ENCODE measurements around the gene SFRP5. TPM values are rescaled to one million over a fixed set of nuclear protein-coding genes. Genes with fewer than 3 reads are reported as not detected.

SFRP5 gene
- total RNA-seq, 1 experiment from 2014 or later, result 3.5 TPM

DNA sequence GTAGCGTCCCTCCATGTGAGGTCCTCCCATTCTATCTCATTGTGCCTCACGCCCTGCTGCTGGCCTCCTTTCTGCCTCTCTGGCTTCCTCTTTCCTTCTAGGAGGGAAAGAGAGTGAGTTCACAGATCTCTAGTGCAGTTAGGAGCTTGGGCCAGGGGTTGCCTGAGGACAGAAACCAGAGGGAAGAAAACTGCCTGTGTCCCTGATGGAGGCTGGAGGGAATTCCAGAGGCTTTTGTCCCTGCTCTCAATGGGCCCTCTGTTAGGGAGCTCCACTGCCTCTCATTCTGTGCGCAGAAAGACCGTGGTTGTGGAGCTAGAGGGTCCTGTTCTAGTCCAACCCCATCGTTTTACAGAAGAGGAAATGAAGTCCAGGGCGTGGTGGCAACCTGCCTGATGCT lies 53.6 kb downstream of the SFRP5 start:
- POLR2A ChIA-PET, result interaction anchor here (0.6 to 1.4 kb wide), 4 partner anchors 9 to 55 kb away, joined by 3 to 4 read pairs (median 4); partner anchors contain the start of gene AVPI1
- CTCF ChIA-PET, result interaction anchor here (1.0 to 3.9 kb wide), 3 partner anchors 8 to 16 kb away, joined by 3 to 26 read pairs (median 13); no protein-coding TSS in a partner anchor
- DNase-seq (ENCODE audit: low spot score) (no peak), ATAC-seq (no peak)
- Mint-ChIP-seq H3K27ac (peak overlapping the region; percentile 75), H3K4me3 (no peak overlapping the region), H3K4me1 (peaks cover 45% of the 10 kb centered on the region), H3K36me3 (peaks cover 10% of the 10 kb centered on the region), H3K27me3 (ENCODE audit: low read depth) (no peaks in the 10 kb centered on the region), H3K9me3 (no peaks in the 10 kb centered on the region)
- TF ChIP-seq NR2C2 (CRISPR knock-in tag; IDR thresholded peaks at IDR 0.05), result no peak

DNA sequence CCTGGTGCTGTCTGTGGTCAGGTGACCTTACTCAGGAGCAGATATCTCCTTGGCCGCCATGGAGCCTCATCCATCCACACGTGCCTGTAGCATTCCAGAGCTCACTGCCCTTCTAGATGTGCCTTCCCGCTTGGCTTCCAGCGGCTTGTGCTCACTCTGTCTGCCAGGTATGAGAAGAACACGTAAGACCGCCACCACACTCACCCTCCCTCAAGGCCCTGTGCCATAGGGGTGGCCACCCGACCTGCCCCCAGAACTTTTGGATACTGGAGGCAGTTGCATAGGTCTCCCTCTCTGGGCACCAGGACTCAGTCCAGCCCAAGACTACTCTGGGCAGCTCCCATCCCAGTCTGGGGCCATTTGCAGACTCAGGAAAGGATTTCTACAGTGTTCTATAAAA lies 54.2 kb downstream of the SFRP5 start:
- ChIA-PET POLR2A (interaction anchor here (1.2 kb wide), 1 partner anchor 30 kb away, joined by 3 read pairs; the partner anchor contains the start of gene AVPI1), CTCF (interaction anchor here (1.4 to 3.9 kb wide), 4 partner anchors 8 to 16 kb away, joined by 5 to 26 read pairs (median 10); no protein-coding TSS in a partner anchor)
- Mint-ChIP-seq H3K4me1 (peaks cover 51% of the 10 kb centered on the region), H3K9me3 (no peaks in the 10 kb centered on the region), H3K4me3 (no peak overlapping the region), H3K27ac (peak overlapping the region; percentile 17; the same call in 1 of the 2 replicates), H3K36me3 (peaks cover 10% of the 10 kb centered on the region), H3K27me3 (ENCODE audit: low read depth) (no peaks in the 10 kb centered on the region)
- ATAC-seq, result no peak
- no peak for TF ChIP-seq ATF1 (CRISPR knock-in tag; IDR thresholded peaks at IDR 0.05)
- TF ChIP-seq, protein P1, sequence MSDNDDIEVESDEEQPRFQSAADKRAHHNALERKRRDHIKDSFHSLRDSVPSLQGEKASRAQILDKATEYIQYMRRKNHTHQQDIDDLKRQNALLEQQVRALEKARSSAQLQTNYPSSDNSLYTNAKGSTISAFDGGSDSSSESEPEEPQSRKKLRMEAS (CRISPR knock-in tag; IDR thresholded peaks at IDR 0.05), result no peak
- DNase-seq (ENCODE audit: low spot score), result no peak

Other genes with a start within 250 kb of the SFRP5 start
- not detected in 3 replicates for gene ANKRD2, start 199.2 kb downstream of the SFRP5 start, total RNA-seq (2021)
- 0.15 to 0.62 TPM (median 0.55 TPM) in 3 replicates for gene HOGA1, start 187.6 kb downstream of the SFRP5 start, total RNA-seq (2021)
- gene C10orf62, start 182.3 kb downstream of the SFRP5 start, total RNA-seq (2021), result 0.21 to 0.34 TPM in 2 of 3 replicates, not detected in the other
- 21.8 to 27.1 TPM (median 24.0 TPM) in 3 replicates for gene MORN4, start 138.5 kb downstream of the SFRP5 start, total RNA-seq (2021)
- gene PI4K2A, start 131.3 kb downstream of the SFRP5 start, total RNA-seq (2021), result 18.6 to 19.6 TPM (median 19.5 TPM) in 3 replicates
- 8.1 to 9.8 TPM (median 9.0 TPM) in 3 replicates for gene AVPI1, start 84.8 kb downstream of the SFRP5 start, total RNA-seq (2021)
- gene MARVELD1, start 58.3 kb downstream of the SFRP5 start, total RNA-seq (2021), result 36.8 to 37.7 TPM (median 36.9 TPM) in 3 replicates
- gene ZFYVE27, start 34.9 kb downstream of the SFRP5 start, total RNA-seq (2021), result 23.2 to 26.9 TPM (median 26.0 TPM) in 3 replicates
- 0.07 to 0.24 TPM (median 0.07 TPM) in 3 replicates for gene GOLGA7B, start 77.8 kb upstream of the SFRP5 start, total RNA-seq (2021)